NCI-H2081 treated with DMSO at 0.1 percent for 48 hours (cell line): ENCODE measurements around the gene PIM3.

ENCODE experiments used
- DNase-seq: peaks from one replicate; lab custom pipeline; 2025; lab: John Stamatoyannopoulos, UW

Gene PIM3

GRCh38 chr22:49991907-49992533 lies 31.4 kb downstream of the PIM3 start:
- no peak for DNase-seq

- no peak for DNase-seq
Observed at GRCh38 chr22:49992921-49993648, 32.5 kb downstream of the PIM3 start.

GRCh38 chr22:49993649-49994360 lies 33.2 kb downstream of the PIM3 start:
- DNase-seq: no peak

DNA sequence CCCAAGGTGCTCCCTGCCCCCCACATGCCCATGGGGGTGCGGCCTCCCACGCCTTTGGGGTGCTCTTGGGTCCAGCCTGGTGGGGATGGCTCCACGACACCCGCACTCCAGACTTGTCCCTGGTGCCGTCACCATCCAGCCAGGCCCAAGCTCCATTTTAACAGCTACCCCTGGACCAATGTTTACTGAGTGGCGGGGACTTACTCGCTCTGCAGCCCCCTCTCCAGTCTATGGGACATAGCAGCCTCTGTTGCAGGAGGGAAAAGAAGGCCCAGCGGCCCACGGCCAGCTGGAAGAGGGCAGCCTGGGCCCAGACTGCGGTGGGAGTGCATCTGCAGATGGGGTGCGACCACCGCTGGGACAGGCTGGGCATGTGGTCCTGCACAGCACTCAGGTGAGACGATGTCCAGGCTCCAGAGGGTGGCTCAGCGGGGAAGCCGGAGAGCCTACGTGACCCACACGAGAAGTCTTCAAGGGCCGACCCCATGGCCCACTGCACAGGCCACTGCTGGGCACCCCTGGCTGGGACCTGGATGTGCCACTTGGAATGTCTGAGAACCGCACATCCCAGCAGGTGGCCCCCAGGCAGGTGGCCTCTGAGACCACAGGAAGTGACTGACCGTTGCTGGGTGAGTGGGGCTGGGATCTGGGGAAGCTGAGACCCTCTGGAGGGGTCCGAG lies 33.9 kb downstream of the PIM3 start:
- DNase-seq: no peak

- DNase-seq: no peak
Observed at GRCh38 chr22:49995041-49995360, 34.4 kb downstream of the PIM3 start.

- DNase-seq: no peak
Observed at GRCh38 chr22:49995361-49996118, 35.0 kb downstream of the PIM3 start.

GRCh38 chr22:49996119-49996517 lies 35.5 kb downstream of the PIM3 start:
- no peak for DNase-seq

- DNase-seq: no peak
Observed at GRCh38 chr22:49996518-49997250, 36.1 kb downstream of the PIM3 start.

DNA sequence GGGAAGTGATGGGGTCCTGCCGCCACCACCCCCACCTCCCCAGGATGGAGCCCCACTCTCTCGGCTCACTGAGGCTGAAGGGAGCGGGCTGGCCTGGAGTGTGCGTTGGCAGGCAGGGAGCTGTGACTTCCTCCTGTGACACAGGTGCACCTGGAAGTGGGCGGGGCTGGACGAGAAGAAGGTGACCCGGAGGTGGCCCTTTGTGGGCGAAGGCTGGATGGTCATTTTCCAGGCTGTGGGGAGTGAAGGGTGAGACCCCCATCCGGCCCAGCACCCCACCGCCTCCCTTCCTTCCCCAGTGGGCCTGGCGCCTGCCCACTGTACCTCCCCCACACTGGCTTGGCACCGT lies 36.7 kb downstream of the PIM3 start:
- DNase-seq: no peak

- no peak for DNase-seq
Observed at GRCh38 chr22:49997932-49998717, 37.6 kb downstream of the PIM3 start.

- DNase-seq: no peak
Observed at GRCh38 chr22:49998718-49999062, 38.1 kb downstream of the PIM3 start.

- no peak for DNase-seq
Observed at GRCh38 chr22:49999063-49999945, 38.7 kb downstream of the PIM3 start.

DNA sequence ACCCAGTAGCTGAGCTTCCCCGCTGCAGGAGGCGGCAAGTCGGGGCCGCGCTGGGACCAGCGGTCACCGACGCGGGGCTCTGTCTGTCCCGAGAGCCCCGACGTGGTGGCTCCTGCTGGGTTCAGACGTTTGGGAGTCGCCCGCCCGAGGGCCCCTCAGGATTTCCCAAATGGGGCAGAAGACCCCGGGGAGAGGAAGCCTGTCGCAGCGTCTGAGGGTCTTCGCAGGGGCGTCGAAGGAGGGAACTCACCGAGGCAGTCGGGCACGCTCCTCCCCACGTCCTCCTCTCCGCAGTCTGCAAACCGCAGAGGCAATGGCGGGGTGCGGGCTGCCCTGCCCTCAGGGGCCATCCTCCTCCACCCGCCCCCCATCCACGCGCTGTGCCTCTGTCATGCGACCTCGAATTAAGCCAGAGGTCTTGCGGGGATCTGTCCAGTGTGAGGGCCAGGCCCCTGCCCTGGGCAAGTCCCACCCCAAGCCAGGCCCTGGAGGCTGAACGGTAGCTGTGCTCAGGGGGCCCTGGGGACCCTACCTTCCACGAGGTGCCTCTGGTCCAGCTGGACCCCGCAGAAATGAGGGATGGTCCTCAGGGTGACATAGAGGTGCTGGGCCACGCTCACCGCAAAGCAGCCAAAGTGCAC lies 39.5 kb downstream of the PIM3 start:
- no peak for DNase-seq

GRCh38 chr22:50000587-50001387 lies 40.2 kb downstream of the PIM3 start:
- DNase-seq: no peak

DNA sequence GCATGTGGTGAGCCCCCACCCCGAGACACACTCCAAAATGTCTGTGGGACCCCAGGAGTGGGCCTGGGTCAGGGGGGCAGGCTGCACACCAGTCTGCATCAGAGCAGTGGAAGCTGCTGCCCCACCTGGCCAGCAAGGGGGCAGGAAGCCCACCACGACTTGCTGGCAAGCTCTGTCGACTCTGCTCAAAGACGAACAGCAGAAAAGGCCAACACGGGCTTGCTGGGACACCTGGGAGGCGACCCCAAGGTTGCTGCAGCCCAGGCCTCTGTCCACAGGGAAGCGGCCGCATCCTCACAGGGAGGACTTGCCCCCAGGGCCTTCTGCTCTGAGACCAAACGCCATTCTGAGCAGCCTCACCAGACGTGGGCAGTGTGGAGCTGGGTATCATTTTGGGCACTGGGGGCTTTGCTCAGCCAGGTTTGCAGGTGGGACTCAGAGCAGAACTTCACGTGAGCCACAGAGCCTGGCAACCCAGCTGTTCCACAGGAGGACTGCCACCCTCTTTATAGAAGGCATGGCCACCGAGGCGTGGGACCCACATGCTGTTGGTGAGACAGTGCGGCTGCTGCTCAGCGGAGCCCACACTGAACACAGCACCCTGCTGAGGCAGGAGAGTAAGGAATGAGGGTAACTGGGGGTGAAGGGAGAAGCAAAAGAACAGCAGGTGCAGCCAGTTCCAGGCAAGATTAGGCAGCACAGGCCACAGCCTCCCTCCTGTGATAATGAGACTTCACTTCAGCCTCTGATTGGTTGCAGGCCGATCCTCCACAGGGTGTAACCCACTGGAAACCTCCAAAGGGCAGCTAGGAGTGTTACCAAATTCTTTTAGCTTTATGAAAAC lies 41.0 kb downstream of the PIM3 start:
- DNase-seq: no peak

GRCh38 chr22:50002791-50003190 lies 42.2 kb downstream of the PIM3 start:
- DNase-seq: no peak

- no peak for DNase-seq
Observed at GRCh38 chr22:50004918-50005317, 44.3 kb downstream of the PIM3 start.
